H1 (cell line): ENCODE data around the gene MRM2. TPM values are rescaled to one million over a fixed set of nuclear protein-coding genes. Genes with fewer than 3 reads are reported as not detected.

Experiments used
- CTCF ChIA-PET: fragments of 300-600 bp; sonication (Branson Sonifier 250); formaldehyde crosslinking; loops from one replicate; lab custom pipeline; 2021; ENCODE audit not compliant: partially characterized antibody; lab: Charles Lee
- POLR2A ChIA-PET: fragments of 300-600 bp; sonication (Branson Sonifier 250); formaldehyde crosslinking; loops from one replicate; lab custom pipeline; 2021; ENCODE audit warnings: inconsistent platforms; ENCODE audit not compliant: partially characterized antibody; lab: Charles Lee
- DNase-seq, 2 experiments: peaks; one replicate each; pipeline versions ENCODE4 v3.0.0 to v3.0.0-alpha.2; 2010 to 2022; ENCODE audit warnings: low spot score in 2 of 2, low read depth in 1 of 2, mixed read lengths in 1 of 2
- FAIRE-seq: peaks from 2 replicates; lab custom pipeline; 2011; peaks lifted over from hg19 to GRCh38; lab: Jason Lieb, UNC
- H2AFZ ChIP-seq: 2 replicates; pipeline ENCODE4 v1.8.1; 2012; ENCODE audit warnings: low read length, inconsistent platforms
- H2AK5ac ChIP-seq: 2 replicates; pipeline ENCODE4 v1.6.1; 2013; ENCODE audit warnings: low read depth, low read length
- H2BK120ac ChIP-seq: replicated peaks from 2 replicates; pipeline ENCODE3; 2013; ENCODE audit warnings: low read depth, low read length, inconsistent platforms
- H2BK12ac ChIP-seq: 2 replicates; pipeline ENCODE4 v1.6.1; 2013; ENCODE audit warnings: low read depth, low read length
- H2BK15ac ChIP-seq: 2 replicates; pipeline ENCODE4 v1.6.1; 2013; ENCODE audit warnings: low read length
- H2BK20ac ChIP-seq: 2 replicates; pipeline ENCODE4 v1.6.1; 2013; ENCODE audit warnings: low read length
- H2BK5ac ChIP-seq: 2 replicates; pipeline ENCODE4 v1.6.1; 2013; ENCODE audit warnings: low read depth, low read length
- H3K14ac ChIP-seq: 2 replicates; pipeline ENCODE4 v1.6.1; 2013; ENCODE audit warnings: inconsistent platforms; ENCODE audit not compliant: insufficient read length
- H3K18ac ChIP-seq: 2 replicates; pipeline ENCODE4 v1.6.1; 2013; ENCODE audit warnings: low read length; ENCODE audit errors: extremely low read depth
- H3K23ac ChIP-seq: 2 replicates; pipeline ENCODE4 v1.6.1; 2013; ENCODE audit warnings: inconsistent platforms; ENCODE audit not compliant: insufficient read length
- H3K23me2 ChIP-seq: 2 replicates; pipeline ENCODE4 v1.6.1; 2013; ENCODE audit warnings: low read depth, low read length
- H3K27ac ChIP-seq: 2 replicates; pipeline ENCODE4 v1.6.1; 2011; ENCODE audit warnings: low read depth, low read length, inconsistent platforms
- H3K27me3 ChIP-seq, 4 experiments: replicated peaks in 1 of 4; 1 replicate in 1 of 4; 2 replicates in 3 of 4; pipeline versions ENCODE4 v1.6.1 to v1.8.1; 2011 to 2013; ENCODE audit warnings: low read length in 3 of 4, mild to moderate bottlenecking in 3 of 4, inconsistent platforms in 2 of 4, mixed read lengths in 2 of 4, moderate library complexity in 1 of 4; ENCODE audit not compliant: control insufficient read depth in 3 of 4, insufficient read depth in 3 of 4; ENCODE audit errors: extremely low read depth in 1 of 4
- H3K36me3 ChIP-seq, 4 experiments: 2 replicates each; pipeline versions ENCODE4 v1.6.1 to v1.8.1; 2011 to 2013; ENCODE audit warnings: mild to moderate bottlenecking in 4 of 4, low read length in 3 of 4, moderate library complexity in 2 of 4, control low read depth in 1 of 4, inconsistent platforms in 1 of 4; ENCODE audit not compliant: insufficient read depth in 4 of 4, control insufficient read depth in 2 of 4
- H3K4ac ChIP-seq: replicated peaks from 2 replicates; pipeline ENCODE3; 2013; ENCODE audit warnings: low read length, low read depth, mixed read lengths, inconsistent platforms; ENCODE audit not compliant: insufficient read length
- H3K4me1 ChIP-seq, 4 experiments: replicated peaks in 1 of 4; 1 replicate in 1 of 4; 2 replicates in 3 of 4; pipeline versions ENCODE4 v1.6.1 to v1.8.1; 2011 to 2013; ENCODE audit warnings: low read length in 3 of 4, inconsistent platforms in 2 of 4, mixed read lengths in 1 of 4; ENCODE audit not compliant: insufficient read depth in 4 of 4, control insufficient read depth in 3 of 4
- H3K4me2 ChIP-seq, 2 experiments: 2 replicates each; pipeline versions ENCODE4 v1.6.1 to v1.8.1; 2011 to 2013; ENCODE audit warnings: low read depth in 2 of 2, low read length in 2 of 2, control low read depth in 1 of 2, inconsistent platforms in 1 of 2, mild to moderate bottlenecking in 1 of 2; ENCODE audit not compliant: insufficient read depth in 1 of 2
- H3K4me3 ChIP-seq, 4 experiments: fragments of 200-600, 300-600 bp in 1 of 4; sonication (generic), shearing (Covaris generic), sonication (Bioruptor Twin) in 1 of 4; 2 replicates each; pipeline versions ENCODE4 v1.5.1 to v1.8.1; 2011 to 2016; ENCODE audit warnings: low read length in 4 of 4, low read depth in 3 of 4, control low read depth in 2 of 4, inconsistent platforms in 2 of 4, mild to moderate bottlenecking in 2 of 4, mixed read lengths in 1 of 4, moderate library complexity in 1 of 4; ENCODE audit not compliant: insufficient read depth in 2 of 4; ENCODE audit errors: extremely low read depth in 1 of 4
- H3K56ac ChIP-seq: replicated peaks from 2 replicates; pipeline ENCODE3; 2013; ENCODE audit warnings: low read depth, mild to moderate bottlenecking, mixed read lengths, low read length, inconsistent platforms; ENCODE audit not compliant: insufficient read length
- H3K79me1 ChIP-seq: 2 replicates; pipeline ENCODE4 v1.6.1; 2013; ENCODE audit warnings: low read depth, low read length, control low read depth
- H3K79me2 ChIP-seq, 2 experiments: 2 replicates each; pipeline versions ENCODE4 v1.6.1 to v1.8.1; 2012 to 2013; ENCODE audit warnings: low read length in 2 of 2, mild to moderate bottlenecking in 2 of 2, inconsistent platforms in 1 of 2; ENCODE audit not compliant: insufficient read depth in 2 of 2, control insufficient read depth in 1 of 2
- H3K9ac ChIP-seq, 4 experiments: replicated peaks in 1 of 4; 1 replicate in 1 of 4; 2 replicates in 3 of 4; pipeline versions ENCODE4 v1.6.1 to v1.8.1; 2011 to 2013; ENCODE audit warnings: low read depth in 3 of 4, low read length in 3 of 4, control low read depth in 2 of 4, mild to moderate bottlenecking in 2 of 4, moderate library complexity in 2 of 4, inconsistent platforms in 1 of 4; ENCODE audit errors: extremely low read depth in 1 of 4
- H3K9me3 ChIP-seq, 2 experiments: 2 replicates each; pipeline versions ENCODE4 v1.6.1 to v1.8.1; 2012 to 2013; ENCODE audit warnings: mild to moderate bottlenecking in 2 of 2, moderate library complexity in 2 of 2, control low read depth in 1 of 2, inconsistent platforms in 1 of 2, low read depth in 1 of 2, low read length in 1 of 2, mixed read lengths in 1 of 2; ENCODE audit not compliant: insufficient read depth in 2 of 2
- H4K20me1 ChIP-seq, 2 experiments: replicated peaks in 1 of 2; 2 replicates each; pipeline versions ENCODE3 to v1.8.1; 2011 to 2013; ENCODE audit warnings: inconsistent platforms in 2 of 2, low read length in 2 of 2, mild to moderate bottlenecking in 1 of 2; ENCODE audit not compliant: insufficient read depth in 2 of 2, control insufficient read depth in 1 of 2
- H4K5ac ChIP-seq: 2 replicates; pipeline ENCODE4 v1.6.1; 2013; ENCODE audit warnings: low read length, low read depth, mixed read lengths, inconsistent platforms; ENCODE audit not compliant: insufficient read length
- H4K8ac ChIP-seq: 2 replicates; pipeline ENCODE4 v1.8.0; 2013; ENCODE audit warnings: mild to moderate bottlenecking, moderate library complexity, low read length, inconsistent platforms; ENCODE audit not compliant: insufficient read depth; ENCODE audit errors: extremely low read depth
- H4K91ac ChIP-seq: replicated peaks from 2 replicates; pipeline ENCODE3; 2013; ENCODE audit warnings: low read length, mixed read lengths, inconsistent platforms; ENCODE audit not compliant: insufficient read length
- BACH1 ChIP-seq: IDR thresholded peaks from 2 replicates; pipeline ENCODE4 v1.6.1; 2012; ENCODE audit warnings: low read length, improper control_type of control experiment
- BRCA1 ChIP-seq: IDR thresholded peaks from 2 replicates; pipeline ENCODE4 v1.6.1; 2012; ENCODE audit warnings: low read depth, low read length, improper control_type of control experiment
- CBX8 ChIP-seq: fragments of 300-800, 300-1000 bp; sonication (generic); IDR thresholded peaks from 2 replicates; pipeline ENCODE4 v1.7.1; 2016; ENCODE audit warnings: low read depth, low read length, borderline replicate concordance
- CHD1 ChIP-seq: IDR thresholded peaks from 2 replicates; pipeline ENCODE4 v1.6.1; 2012; ENCODE audit warnings: low read depth, low read length, improper control_type of control experiment
- CREB1 ChIP-seq: IDR thresholded peaks from 2 replicates; pipeline ENCODE4 v1.6.1; 2012; ENCODE audit warnings: inconsistent platforms
- EGR1 ChIP-seq: IDR thresholded peaks from 2 replicates; pipeline ENCODE4 v1.6.1; 2011; ENCODE audit warnings: low read depth, low read length, borderline replicate concordance
- EZH2 ChIP-seq: fragments of 200-600 bp; sonication (generic); IDR thresholded peaks from 2 replicates; pipeline ENCODE4 v1.7.1; 2012; ENCODE audit warnings: low read depth, mild to moderate bottlenecking, moderate library complexity, low read length, inconsistent platforms; ENCODE audit not compliant: severe bottlenecking
- PHF8 ChIP-seq: fragments of 200-600 bp; sonication (generic); conservative IDR thresholded peaks from 2 replicates; pipeline ENCODE4 v1.7.1; 2012; ENCODE audit warnings: low read depth, mild to moderate bottlenecking, inconsistent platforms, low read length, moderate library complexity
- POLR2A ChIP-seq, 2 experiments: IDR thresholded peaks; 1 replicate in 1 of 2; 2 replicates in 1 of 2; pipeline ENCODE4 v1.6.1; 2011; ENCODE audit warnings: low read depth in 2 of 2, low read length in 2 of 2, mild to moderate bottlenecking in 2 of 2; ENCODE audit errors: control extremely low read depth in 1 of 2
- RBBP5 ChIP-seq: IDR thresholded peaks from 2 replicates; pipeline ENCODE4 v1.7.1; 2012; ENCODE audit warnings: low read depth, mild to moderate bottlenecking, inconsistent platforms, low read length, moderate library complexity, borderline replicate concordance
- SRF ChIP-seq: IDR thresholded peaks from 2 replicates; pipeline ENCODE4 v1.6.1; 2011; ENCODE audit warnings: mild to moderate bottlenecking, low read depth, low read length, moderate library complexity
- WGBS, 2 experiments: shearing (Covaris generic) in 1 of 2; methylation state at CpG; one replicate each; pipeline versions ENCODE4 v1.1.6 to v1.1.7; 2013 to 2015; ENCODE audit warnings: low lambda C conversion rate in 2 of 2, mixed read lengths in 2 of 2, inconsistent platforms in 1 of 2, low coverage in 1 of 2, missing lambda C conversion rate in 1 of 2; ENCODE audit not compliant: insufficient replicate concordance in 2 of 2, insufficient coverage in 1 of 2, insufficient read length in 1 of 2; ENCODE audit errors: extremely low coverage in 1 of 2, missing lambda C conversion rate in 1 of 2; 5-methylcytosine and 5-hydroxymethylcytosine counted together
- polyA plus RNA-seq, 7 experiments: library from polyadenylated mRNA; depleted of rRNA in 3 of 7; stranded (reverse) in 5 of 7; unstranded in 2 of 7; fragments of >200 nt in 5 of 7; fragments of 200-250 nt in 2 of 7; gene quantifications; 1 replicate in 5 of 7; 2 replicates in 1 of 7; 4 replicates in 1 of 7; pipeline versions ENCODE4 v1.2.1 to v1.2.3, GENCODE V29; 2011 to 2013; ENCODE audit warnings: missing spikeins in 2 of 7, mixed read lengths in 2 of 7
- total RNA-seq: library from RNA; stranded (reverse); fragmentation: NEBNext Ultra II Directional; extraction: Animal tissue kit (Norgen Biotek cat#: 25700); gene quantifications from 2 replicates; pipeline ENCODE4 v1.2.1, GENCODE V29; 2021
- TF ChIP-seq, protein P1 (sequence below): IDR thresholded peaks from 2 replicates; pipeline ENCODE4 v1.6.1; 2012; ENCODE audit warnings: inconsistent platforms

MRM2 gene
- total and polyA plus RNA-seq, 2 of the 8 experiments (the other 6 are each of a cell fraction or from before 2014, with no cell fraction given) = 17.2 to 38.6 TPM

DNA sequence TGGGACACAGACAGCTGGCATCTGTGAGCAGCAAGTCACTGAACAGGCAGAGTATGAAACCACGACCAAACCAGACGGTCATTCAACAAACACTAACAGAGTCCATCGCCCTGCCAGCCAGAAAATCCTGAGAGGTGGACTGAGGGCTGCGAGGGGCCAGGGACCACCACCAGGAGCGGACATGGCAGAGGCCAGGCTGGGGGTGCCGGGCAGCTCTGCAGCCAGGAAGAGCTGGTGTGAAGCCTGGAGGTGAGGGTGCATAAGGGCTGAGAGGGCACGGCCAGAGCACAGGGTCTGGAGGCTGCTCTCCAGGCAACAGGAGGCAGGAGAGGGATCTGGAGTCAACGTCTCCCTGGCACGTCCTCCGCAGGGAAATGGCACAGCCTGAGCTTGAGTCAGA is 24.8 kb downstream of the MRM2 start:
- ChIA-PET CTCF (interaction anchor here (0.9 to 1.3 kb wide), 5 partner anchors 8 to 147 kb away, joined by 3 read pairs; no protein-coding TSS in a partner anchor), POLR2A (no interaction called here)
- Histone ChIP-seq H3K27ac (no peak overlapping the region), H2AFZ (no peak overlapping the region), H3K79me1 (peaks cover 3% of the 10 kb centered on the region; the same call in 1 of the 2 replicates), H3K79me2 (peaks cover 0 to 4% of the 10 kb centered on the region in 2 experiments; a peak in 3 of 4 replicates), H2BK20ac (no peak overlapping the region), H4K5ac (no peak overlapping the region), H3K23me2 (no peaks in the 10 kb centered on the region), H3K18ac (no peak overlapping the region), H3K4me2 (no peak overlapping the region), H3K23ac (no peak overlapping the region), H3K14ac (no peak overlapping the region), H4K20me1 (peaks cover 3 to 26% of the 10 kb centered on the region in 2 experiments), H2BK15ac (no peak overlapping the region), H3K27me3 (no peaks in the 10 kb centered on the region), H3K9me3 (no peaks in the 10 kb centered on the region), H2AK5ac (no peak overlapping the region), H4K8ac (no peak overlapping the region), H3K9ac (no peak overlapping the region), H3K4me1 (no peaks in the 10 kb centered on the region), H3K56ac (no peak overlapping the region), H3K4me3 (no peak overlapping the region), H4K91ac (no peak overlapping the region), H2BK12ac (no peak overlapping the region), H3K4ac (no peak overlapping the region), H3K36me3 (peaks cover 20 to 64% (median 51%) of the 10 kb centered on the region in 4 experiments; a peak in 7 of 8 replicates), H2BK5ac (no peak overlapping the region), H2BK120ac (no peak overlapping the region)
- FAIRE-seq (no peak), DNase-seq (no peak)
- 91% methylated on average over 10 of the region's 10 CpGs; no CpG with 5 or more reads in 1 of the 2 experiments for WGBS, 2 experiments
- TF ChIP-seq CREB1 = no peak
- TF ChIP-seq, protein P1, sequence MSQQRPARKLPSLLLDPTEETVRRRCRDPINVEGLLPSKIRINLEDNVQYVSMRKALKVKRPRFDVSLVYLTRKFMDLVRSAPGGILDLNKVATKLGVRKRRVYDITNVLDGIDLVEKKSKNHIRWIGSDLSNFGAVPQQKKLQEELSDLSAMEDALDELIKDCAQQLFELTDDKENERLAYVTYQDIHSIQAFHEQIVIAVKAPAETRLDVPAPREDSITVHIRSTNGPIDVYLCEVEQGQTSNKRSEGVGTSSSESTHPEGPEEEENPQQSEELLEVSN = no peak
- TF ChIP-seq RBBP5 = no peak
- TF ChIP-seq EZH2 = no peak
- no peak for TF ChIP-seq SRF
- no peak for TF ChIP-seq BRCA1
- no peak for TF ChIP-seq EGR1
- no peak for TF ChIP-seq BACH1
- no peak for TF ChIP-seq POLR2A (IDR thresholded peaks at IDR 0.05; ENCODE audit: control extremely low read depth in 1 of 2, low read depth in 2 of 2, low read length in 2 of 2)
- no peak for TF ChIP-seq PHF8
- no peak for TF ChIP-seq CBX8
- no peak for TF ChIP-seq CHD1
